GM10248 (cell line): ENCODE measurements around the gene GRM1.

Experiments used
- CTCF ChIA-PET: fragments of 300-600 bp; sonication (Branson Sonifier 250); formaldehyde crosslinking; extraction: SDS; loops from one replicate; lab custom pipeline; 2021; ENCODE audit warnings: antibody characterized with exemption; lab: Yijun Ruan, JAX
- POLR2A ChIA-PET: fragments of 350-650 bp; sonication (Branson Sonifier 250); formaldehyde crosslinking; extraction: SDS; loops from one replicate; lab custom pipeline; 2020; ENCODE audit warnings: antibody characterized with exemption; lab: Yijun Ruan, JAX
- DNase-seq: peaks from one replicate; pipeline ENCODE4 v3.0.0; 2012; ENCODE audit errors: extremely low spot score
- CTCF ChIP-seq: IDR thresholded peaks from 2 replicates; pipeline ENCODE4 v1.5.1; 2012; ENCODE audit warnings: mild to moderate bottlenecking, low read depth; ENCODE audit errors: extremely low read depth, missing control alignments, control extremely low read depth

Gene GRM1

GRCh38 chr6:146347090-146347489 lies 318.2 kb downstream of the GRM1 start:
- no peak for TF ChIP-seq CTCF
- ChIA-PET CTCF (interaction anchor here (2.1 kb wide), 1 partner anchor 8 kb away, joined by 8 read pairs; no protein-coding TSS in a partner anchor), POLR2A (no interaction called here)
- no peak for DNase-seq

DNA sequence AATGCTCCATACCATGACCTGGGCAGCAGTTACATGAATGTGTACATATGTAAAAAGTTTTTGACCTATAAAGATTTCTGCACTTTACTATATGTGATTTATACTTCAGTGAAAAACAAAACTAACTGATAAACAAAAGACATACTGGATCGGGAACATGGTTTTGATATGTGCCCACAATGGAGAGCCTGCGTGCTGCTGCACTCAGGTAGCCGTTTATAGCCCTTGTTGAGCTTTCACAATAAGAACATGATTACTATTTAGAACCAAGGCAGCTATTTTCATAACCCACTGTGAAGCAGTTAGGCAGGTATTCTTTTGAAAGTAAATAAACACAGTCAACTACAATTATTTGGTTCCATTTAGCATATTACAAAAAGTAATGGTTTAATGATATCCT lies 318.8 kb downstream of the GRM1 start:
- CTCF ChIA-PET: interaction anchor here (2.1 kb wide), 1 partner anchor 9 kb away, joined by 8 read pairs; no protein-coding TSS in a partner anchor
- no peak for DNase-seq
- POLR2A ChIA-PET: no interaction called here
- TF ChIP-seq CTCF: no peak

DNA sequence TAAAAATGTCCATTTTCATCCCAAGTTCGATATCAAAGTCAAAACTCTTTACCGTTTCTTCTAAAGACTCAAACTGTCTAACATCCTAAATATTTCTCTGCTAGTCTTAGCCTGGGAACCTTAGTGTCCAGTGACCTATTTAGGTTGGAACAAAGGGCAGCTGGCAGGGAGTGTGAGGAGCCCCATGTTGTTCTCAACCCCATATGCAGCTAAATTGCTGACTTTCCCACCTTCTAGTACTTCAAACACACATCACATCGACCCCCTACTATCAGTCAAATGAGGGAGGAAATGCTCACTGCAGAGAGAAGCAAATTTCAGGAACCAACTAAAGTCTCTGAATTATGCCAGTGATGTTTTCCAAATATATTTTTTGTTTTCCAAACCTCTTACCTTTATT lies 322.2 kb downstream of the GRM1 start:
- no peak for DNase-seq
- TF ChIP-seq CTCF: no peak
- ChIA-PET POLR2A (no interaction called here), CTCF (no interaction called here)

- POLR2A ChIA-PET: no interaction called here
- CTCF ChIA-PET: no interaction called here
- TF ChIP-seq CTCF: no peak
- no peak for DNase-seq
Observed at GRCh38 chr6:146352163-146352562, 323.3 kb downstream of the GRM1 start.

- CTCF ChIA-PET: interaction anchor here (1.2 to 2.2 kb wide), 3 partner anchors 9 to 42 kb away, joined by 3 to 8 read pairs (median 3); no protein-coding TSS in a partner anchor
- POLR2A ChIA-PET: no interaction called here
Observed at GRCh38 chr6:146354451-146354850, 325.6 kb downstream of the GRM1 start.

DNA sequence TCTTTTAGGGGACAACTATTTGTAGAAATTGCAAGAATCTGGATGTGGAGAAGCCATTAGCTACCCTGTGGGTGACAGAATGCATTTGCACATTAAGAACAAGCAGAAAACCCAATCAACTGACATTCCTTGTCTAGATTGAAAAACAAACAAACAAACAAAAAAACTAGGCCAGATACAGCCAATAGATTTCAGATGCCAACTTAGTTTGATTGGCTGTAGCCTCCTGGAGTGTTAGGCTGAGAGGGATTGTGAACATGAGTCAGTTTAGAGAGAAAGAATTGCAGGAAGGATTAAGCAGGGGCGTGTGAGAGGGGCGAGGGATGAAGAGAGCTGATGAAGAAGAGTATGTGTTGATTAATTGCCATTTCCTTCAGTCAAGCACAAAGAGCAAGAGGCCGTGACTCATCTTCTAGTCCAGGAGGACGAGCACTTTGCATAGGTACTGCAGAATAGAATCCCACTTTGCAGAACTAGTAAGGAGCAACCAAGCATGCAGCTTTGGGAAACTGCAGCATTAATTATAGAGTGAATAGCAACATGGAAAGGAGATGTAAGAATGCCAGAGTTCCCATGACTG lies 326.7 kb downstream of the GRM1 start:
- DNase-seq: no peak
- no peak for TF ChIP-seq CTCF
- ChIA-PET POLR2A (no interaction called here), CTCF (interaction anchor here (1.1 to 1.3 kb wide), 2 partner anchors 10 to 41 kb away, joined by 3 read pairs; no protein-coding TSS in a partner anchor)

More at GRCh38 chr6:146354451-146354850, 325.6 kb downstream of the GRM1 start:
- no peak for TF ChIP-seq CTCF
- DNase-seq: no peak
